Measurements from ENCODE around the gene SPATA6.

DNA sequence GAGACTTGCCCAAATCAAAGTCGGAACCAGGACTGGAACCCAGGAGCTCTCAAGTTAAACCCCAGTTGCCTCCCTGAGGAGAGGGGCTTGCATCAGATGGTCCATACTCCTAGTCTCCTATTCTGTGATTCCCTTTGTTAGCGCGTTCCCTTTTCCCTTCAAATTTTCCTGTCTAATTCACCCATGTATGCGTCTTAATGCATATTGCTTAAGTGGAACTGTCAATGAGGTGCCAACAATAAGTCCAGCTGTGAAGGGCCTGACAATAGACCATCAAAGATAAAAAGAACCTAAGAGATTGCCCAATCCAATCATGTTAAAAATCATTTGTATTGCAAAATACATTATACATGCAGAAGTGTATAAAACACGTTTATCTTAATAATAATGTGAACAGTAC lies 634 bp upstream of the SPATA6 start:
- TF ChIP-seq, protein P1, sequence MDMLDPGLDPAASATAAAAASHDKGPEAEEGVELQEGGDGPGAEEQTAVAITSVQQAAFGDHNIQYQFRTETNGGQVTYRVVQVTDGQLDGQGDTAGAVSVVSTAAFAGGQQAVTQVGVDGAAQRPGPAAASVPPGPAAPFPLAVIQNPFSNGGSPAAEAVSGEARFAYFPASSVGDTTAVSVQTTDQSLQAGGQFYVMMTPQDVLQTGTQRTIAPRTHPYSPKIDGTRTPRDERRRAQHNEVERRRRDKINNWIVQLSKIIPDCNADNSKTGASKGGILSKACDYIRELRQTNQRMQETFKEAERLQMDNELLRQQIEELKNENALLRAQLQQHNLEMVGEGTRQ (IDR thresholded peaks at IDR 0.05; ENCODE audit: low read depth, low read length): no peak
- TF ChIP-seq, protein P2, sequence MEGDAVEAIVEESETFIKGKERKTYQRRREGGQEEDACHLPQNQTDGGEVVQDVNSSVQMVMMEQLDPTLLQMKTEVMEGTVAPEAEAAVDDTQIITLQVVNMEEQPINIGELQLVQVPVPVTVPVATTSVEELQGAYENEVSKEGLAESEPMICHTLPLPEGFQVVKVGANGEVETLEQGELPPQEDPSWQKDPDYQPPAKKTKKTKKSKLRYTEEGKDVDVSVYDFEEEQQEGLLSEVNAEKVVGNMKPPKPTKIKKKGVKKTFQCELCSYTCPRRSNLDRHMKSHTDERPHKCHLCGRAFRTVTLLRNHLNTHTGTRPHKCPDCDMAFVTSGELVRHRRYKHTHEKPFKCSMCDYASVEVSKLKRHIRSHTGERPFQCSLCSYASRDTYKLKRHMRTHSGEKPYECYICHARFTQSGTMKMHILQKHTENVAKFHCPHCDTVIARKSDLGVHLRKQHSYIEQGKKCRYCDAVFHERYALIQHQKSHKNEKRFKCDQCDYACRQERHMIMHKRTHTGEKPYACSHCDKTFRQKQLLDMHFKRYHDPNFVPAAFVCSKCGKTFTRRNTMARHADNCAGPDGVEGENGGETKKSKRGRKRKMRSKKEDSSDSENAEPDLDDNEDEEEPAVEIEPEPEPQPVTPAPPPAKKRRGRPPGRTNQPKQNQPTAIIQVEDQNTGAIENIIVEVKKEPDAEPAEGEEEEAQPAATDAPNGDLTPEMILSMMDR (conservative IDR thresholded peaks at IDR 0.05; ENCODE audit: low read depth, low read length): no peak
- TF ChIP-seq MXI1 (IDR thresholded peaks at IDR 0.05; ENCODE audit: borderline replicate concordance, low read depth, low read length): no peak
- TF ChIP-seq POLR2A (IDR thresholded peaks at IDR 0.05; ENCODE audit: low read depth, low read length): no peak
- no peak for TF ChIP-seq RAD21 (IDR thresholded peaks at IDR 0.05; ENCODE audit: low read length)
